Uterus (tissue), 4 donors: ENCODE data around the gene SLIT3. TPM values are rescaled to one million over a fixed set of nuclear protein-coding genes. Genes with fewer than 3 reads are reported as not detected.

ENCODE experiments used
- DNase-seq, 2 donors: peaks; one replicate each; pipeline ENCODE4 v3.0.0-alpha.2; 2019 to 2020
- H3K27ac ChIP-seq, 2 donors: fragments of 200-600 bp; sonication (generic); 1 replicate in 1 of 2; 2 replicates in 1 of 2; pipeline ENCODE4 v1.5.1; 2016 to 2018
- H3K27me3 ChIP-seq, 2 donors: fragments of 200-600 bp; sonication (generic); one replicate each; pipeline ENCODE4 v1.5.1; 2018 to 2019; ENCODE audit warnings: control low read depth in 1 of 2
- H3K36me3 ChIP-seq, 2 donors: fragments of 200-600 bp; sonication (generic); one replicate each; pipeline ENCODE4 v1.5.1; 2019; ENCODE audit warnings: control low read depth in 1 of 2
- H3K4me1 ChIP-seq, 2 donors: fragments of 200-600 bp; sonication (generic); one replicate each; pipeline ENCODE4 v1.5.1; 2018 to 2019; ENCODE audit warnings: control low read depth in 1 of 2
- H3K4me3 ChIP-seq, 2 donors: fragments of 200-600 bp; sonication (generic); 1 replicate in 1 of 2; 2 replicates in 1 of 2; pipeline ENCODE4 v1.5.1; 2018 to 2019; ENCODE audit warnings: mild to moderate bottlenecking in 1 of 2
- H3K9me3 ChIP-seq, 2 donors: fragments of 200-600 bp; sonication (generic); one replicate each; pipeline ENCODE4 v1.5.1; 2019; ENCODE audit warnings: control low read depth in 1 of 2
- CTCF ChIP-seq, 4 experiments: fragments of 200-600 bp in 2 of 4; fragments of 450-650 bp in 2 of 4; sonication (generic) in 2 of 4; IDR thresholded peaks; one replicate each; pipeline ENCODE4 v1.5.1; 2016 to 2019; ENCODE audit warnings: antibody characterized with exemption in 4 of 4, mild to moderate bottlenecking in 2 of 4, moderate library complexity in 1 of 4
- POLR2A ChIP-seq, 2 donors: fragments of 450-650 bp; IDR thresholded peaks; one replicate each; pipeline ENCODE4 v1.6.1; 2016; ENCODE audit warnings: antibody characterized with exemption in 2 of 2, mild to moderate bottlenecking in 1 of 2, moderate library complexity in 1 of 2
- intact Hi-C: fragments of 100-400 bp; cut with DNase I; formaldehyde crosslinking; loops from one replicate; pipeline ENCODE4 v1.15.1; 2023; ENCODE audit warnings: low total_unique reads
- total RNA-seq, 4 donors: library from RNA; depleted of rRNA in 3 of 4; stranded (reverse); fragments of >200 nt in 3 of 4; gene quantifications; one replicate each; pipeline versions ENCODE4 v1.1.0 to v1.2.4, GENCODE V29; 2014 to 2023
- donor health status: DM: yes; HTN: yes; CAD: no.

Gene SLIT3
- total RNA-seq, 4 donors from 2014 or later = 9.4 to 62.2 (median 28.1) TPM

GRCh38 chr5:169328401-169328800 is 27.5 kb upstream of the SLIT3 start:
- no peaks in the 10 kb centered on the region for H3K4me1 ChIP-seq
- H3K36me3 ChIP-seq = no peaks in the 10 kb centered on the region
- H3K9me3 ChIP-seq = no peaks in the 10 kb centered on the region
- no peak overlapping the region for H3K4me3 ChIP-seq
- intact Hi-C loops = no loop called here
- no peak overlapping the region for H3K27ac ChIP-seq
- TF ChIP-seq CTCF (IDR thresholded peaks at IDR 0.05) (no peak), POLR2A (IDR thresholded peaks at IDR 0.05) (no peak)
- H3K27me3 ChIP-seq = no peaks in the 10 kb centered on the region
- DNase-seq = no peak

- no peak overlapping the region for H3K27ac ChIP-seq
- no peak overlapping the region for H3K4me3 ChIP-seq
- no peaks in the 10 kb centered on the region for H3K4me1 ChIP-seq
- H3K27me3 ChIP-seq = no peaks in the 10 kb centered on the region
- intact Hi-C loops = no loop called here
- H3K36me3 ChIP-seq = no peaks in the 10 kb centered on the region
- no peaks in the 10 kb centered on the region for H3K9me3 ChIP-seq
- TF ChIP-seq CTCF (IDR thresholded peaks at IDR 0.05) (no peak), POLR2A (IDR thresholded peaks at IDR 0.05) (no peak)
- no peak for DNase-seq
Observed at GRCh38 chr5:169325273-169325672, 24.3 kb upstream of the SLIT3 start.

- intact Hi-C loops = no loop called here
- H3K27ac ChIP-seq = no peak overlapping the region
- H3K36me3 ChIP-seq = no peaks in the 10 kb centered on the region
- DNase-seq = no peak
- TF ChIP-seq POLR2A (IDR thresholded peaks at IDR 0.05) = no peak
- TF ChIP-seq CTCF (IDR thresholded peaks at IDR 0.05) = no peak
- H3K4me1 ChIP-seq = no peaks in the 10 kb centered on the region
- H3K4me3 ChIP-seq = no peak overlapping the region
- no peaks in the 10 kb centered on the region for H3K9me3 ChIP-seq
- no peaks in the 10 kb centered on the region for H3K27me3 ChIP-seq
Observed at GRCh38 chr5:169318556-169318955, 17.6 kb upstream of the SLIT3 start.

GRCh38 chr5:169307646-169308045 is 6.7 kb upstream of the SLIT3 start:
- no peaks in the 10 kb centered on the region for H3K4me1 ChIP-seq
- TF ChIP-seq CTCF (IDR thresholded peaks at IDR 0.05) (no peak), POLR2A (IDR thresholded peaks at IDR 0.05) (no peak)
- intact Hi-C loops = no loop called here
- no peaks in the 10 kb centered on the region for H3K27me3 ChIP-seq
- H3K4me3 ChIP-seq = no peak overlapping the region
- no peaks in the 10 kb centered on the region for H3K9me3 ChIP-seq
- no peak for DNase-seq
- H3K27ac ChIP-seq = no peak overlapping the region
- H3K36me3 ChIP-seq = no peaks in the 10 kb centered on the region

- DNase-seq = no peak
- H3K4me1 ChIP-seq = no peaks in the 10 kb centered on the region
- no peaks in the 10 kb centered on the region for H3K27me3 ChIP-seq
- H3K27ac ChIP-seq = no peak overlapping the region
- no peak for TF ChIP-seq CTCF (IDR thresholded peaks at IDR 0.05)
- H3K4me3 ChIP-seq = no peak overlapping the region
- H3K36me3 ChIP-seq = no peaks in the 10 kb centered on the region
- intact Hi-C loops = no loop called here
- H3K9me3 ChIP-seq = no peaks in the 10 kb centered on the region
Observed at GRCh38 chr5:169305366-169305765, 4.4 kb upstream of the SLIT3 start.
